ENCODE data around the gene RNF151. TPM values are rescaled to one million over a fixed set of nuclear protein-coding genes. Genes with fewer than 3 reads are reported as not detected.
"Not testable (repeated sequence)": the region's sequence is repeated elsewhere in the genome, so short reads cannot be mapped to it uniquely, and the experiment has no call there.

Gene RNF151
- total and polyA plus RNA-seq, 8 donors: 0.12 to 0.61 TPM; not detected in 6

- intact Hi-C loops (cut with DNase I): no loop called here
- TF ChIP-seq CTCF (IDR thresholded peaks at IDR 0.05): no peak
- H3K9me3 ChIP-seq: no peaks in the 10 kb centered on the region
- no peaks in the 10 kb centered on the region for H3K4me1 ChIP-seq
- ATAC-seq (no peak), FAIRE-seq (no peak), DNase-seq (peak in 2 of 6 donors; percentile 22 to 74)
- H3K27ac ChIP-seq: no peak overlapping the region
- H3K36me3 ChIP-seq: no peaks in the 10 kb centered on the region
- H3K27me3 ChIP-seq: peaks cover 0 to 9% (median 2%) of the 10 kb centered on the region in 4 donors
- no peak overlapping the region for H3K4me3 ChIP-seq
- WGBS, 2 donors: 31 to 45% methylated on average over 29 to 30 of the region's 30 CpGs
Observed at GRCh38 chr16:1919327-1919998, 47.2 kb upstream of the RNF151 start.

- not testable (repeated sequence) for H3K27ac ChIP-seq, H3K4me1 ChIP-seq, DNase-seq, H3K36me3 ChIP-seq, ATAC-seq, H3K27me3 ChIP-seq, FAIRE-seq, H3K4me3 ChIP-seq, H3K9me3 ChIP-seq
- WGBS, 2 donors: 51 to 63% methylated on average over 21 of the region's 21 CpGs
- intact Hi-C loops (cut with DNase I): loop anchor here in 1 of 3 donors (5.0 kb wide), 1 partner anchor 53 kb away; no protein-coding TSS in a partner anchor
Observed at GRCh38 chr16:1920122-1920521, 46.5 kb upstream of the RNF151 start.

- no peak for TF ChIP-seq CTCF (IDR thresholded peaks at IDR 0.05)
- H3K4me1 ChIP-seq: no peaks in the 10 kb centered on the region
- DNase-seq (peak in 2 of 6 donors; percentile 24 to 57), FAIRE-seq (no peak), ATAC-seq (peak; percentile 33 to 70 (median 54))
- 12% methylated on average over 15 of the region's 15 CpGs for WGBS, 2 donors
- peaks cover 0 to 9% (median 2%) of the 10 kb centered on the region in 4 donors for H3K27me3 ChIP-seq
- no peak overlapping the region for H3K27ac ChIP-seq
- no peaks in the 10 kb centered on the region for H3K36me3 ChIP-seq
- intact Hi-C loops (cut with DNase I): loop anchor here in 1 of 3 donors (5.0 kb wide), 1 partner anchor 53 kb away; no protein-coding TSS in a partner anchor
- no peaks in the 10 kb centered on the region for H3K9me3 ChIP-seq
- no peak overlapping the region for H3K4me3 ChIP-seq
Observed at GRCh38 chr16:1920727-1921171, 45.9 kb upstream of the RNF151 start.

- intact Hi-C loops (cut with DNase I): loop anchor here in 1 of 3 donors (5.0 kb wide), 1 partner anchor 55 kb away; no protein-coding TSS in a partner anchor
- ATAC-seq: no peak
- H3K27ac ChIP-seq: no peak overlapping the region
Observed at GRCh38 chr16:1922357-1922756, 44.3 kb upstream of the RNF151 start.

More at GRCh38 chr16:1922357-1922756, 44.3 kb upstream of the RNF151 start:
- 70 to 80% methylated on average over 8 of the region's 8 CpGs for WGBS, 2 donors
- Histone ChIP-seq H3K27me3 (peaks cover 0 to 9% (median 1%) of the 10 kb centered on the region in 4 donors), H3K4me1 (no peaks in the 10 kb centered on the region), H3K36me3 (no peaks in the 10 kb centered on the region), H3K9me3 (no peaks in the 10 kb centered on the region), H3K4me3 (no peak overlapping the region)
- DNase-seq: no peak
- no peak for TF ChIP-seq CTCF (IDR thresholded peaks at IDR 0.05)
- FAIRE-seq: no peak

Data from pancreas (tissue), 10 donors.